HepG2 (cell line): ENCODE data around the gene BICRAL. TPM values are rescaled to one million over a fixed set of nuclear protein-coding genes. Genes with fewer than 3 reads are reported as not detected.

Source experiments
- AGO2 ChIP-seq: fragments of 200-400 bp; formaldehyde crosslinking; optimal IDR thresholded peaks from 2 replicates; pipeline ENCODE3; 2017; ENCODE audit warnings: mild to moderate bottlenecking, low read depth, low read length, moderate library complexity
- FUBP1 ChIP-seq: sonication (generic); formaldehyde crosslinking; IDR thresholded peaks from 2 replicates; pipeline ENCODE4 v1.5.1; 2020; ENCODE audit warnings: missing genetic modification reagents, mild to moderate bottlenecking, borderline replicate concordance
- MTA3 ChIP-seq: sonication (generic); formaldehyde crosslinking; IDR thresholded peaks from 2 replicates; pipeline ENCODE4 v1.4.0; 2020; ENCODE audit warnings: missing genetic modification reagents
- PCBP2 ChIP-seq: fragments of 200-400 bp; formaldehyde crosslinking; optimal IDR thresholded peaks from 2 replicates; pipeline ENCODE3; 2018; ENCODE audit warnings: low read length, low read depth; ENCODE audit not compliant: poor library complexity, severe bottlenecking
- ZBTB34 ChIP-seq: sonication (generic); formaldehyde crosslinking; IDR thresholded peaks from 2 replicates; pipeline ENCODE4 v1.8.0; 2022; ENCODE audit warnings: mild to moderate bottlenecking, missing genetic modification reagents
- ZNF354B ChIP-seq: sonication (generic); formaldehyde crosslinking; IDR thresholded peaks from 2 replicates; pipeline ENCODE4 v1.8.0; 2022; ENCODE audit warnings: mild to moderate bottlenecking, missing genetic modification reagents
- ZNF367 ChIP-seq: sonication (generic); formaldehyde crosslinking; IDR thresholded peaks from 2 replicates; pipeline ENCODE4 v1.4.0; 2020; ENCODE audit warnings: missing genetic modification reagents, borderline replicate concordance
- ZNF503 ChIP-seq: sonication (generic); formaldehyde crosslinking; IDR thresholded peaks from 2 replicates; pipeline ENCODE4 v1.4.0; 2020; ENCODE audit warnings: missing genetic modification reagents
- ZNF720 ChIP-seq: sonication (generic); formaldehyde crosslinking; IDR thresholded peaks from 2 replicates; pipeline ENCODE4 v1.4.0; 2020; ENCODE audit warnings: missing genetic modification reagents
- polyA plus RNA-seq, 8 experiments: library from polyadenylated mRNA; depleted of rRNA in 3 of 8; stranded (reverse) in 7 of 8; unstranded in 1 of 8; fragments of >200 nt; fragmentation: Illumina TruSeq in 4 of 8; extraction: Trizol in 4 of 8; gene quantifications; 2 replicates each; pipeline versions ENCODE4 v1.2.1 to v1.2.3, GENCODE V29; 2011 to 2016; ENCODE audit warnings: low read depth in 4 of 8, missing spikeins in 1 of 8, mixed read lengths in 1 of 8; ENCODE audit not compliant: insufficient read depth in 1 of 8
- total RNA-seq, 5 experiments: library from RNA; depleted of rRNA; stranded (reverse); fragments of >200 nt; fragmentation: Illumina TruSeq; extraction: Trizol; gene quantifications; 2 replicates each; pipeline ENCODE4 v1.2.3, GENCODE V29; 2016; ENCODE audit warnings: low read depth in 1 of 5

Gene BICRAL
- total and polyA plus RNA-seq, 2 of the 13 experiments (the other 11 are each of a cell fraction or from before 2014, with no cell fraction given) = 5.0 to 13.5 TPM

- TF ChIP-seq ZNF503 (CRISPR knock-in tag) = no peak
- TF ChIP-seq PCBP2 = no peak
- peak; percentile 57 for TF ChIP-seq AGO2
- no peak for TF ChIP-seq ZNF367 (CRISPR knock-in tag)
- TF ChIP-seq ZBTB34 (CRISPR knock-in tag) = 0 out of 2 replicates have a peak, but pooled peaks have one; percentile 50
- 0 out of 2 replicates have a peak, but pooled peaks have one; percentile 36 for TF ChIP-seq ZNF354B (CRISPR knock-in tag)
- no peak for TF ChIP-seq ZNF720
- TF ChIP-seq FUBP1 (CRISPR knock-in tag) = 0 out of 2 replicates have a peak, but pooled peaks have one; percentile 66
- no peak for TF ChIP-seq MTA3 (CRISPR knock-in tag)
Observed at GRCh38 chr6:42791706-42792320, 10.0 kb downstream of the BICRAL start (continued).
